SK-N-MC (cell line): ENCODE results near the gene SLC49A3.

Experiments
- EZH2 ChIP-seq: fragments of 200-600 bp; sonication (generic); IDR thresholded peaks from one replicate; pipeline ENCODE4 v1.6.1; 2017; ENCODE audit warnings: antibody characterized with exemption
- POLR2AphosphoS5 ChIP-seq: IDR thresholded peaks from 2 replicates; pipeline ENCODE4 v1.6.1; 2012; ENCODE audit warnings: mild to moderate bottlenecking, low read depth, low read length, borderline replicate concordance

GRCh38 chr4:682490-683172, 6.3 kb downstream of the SLC49A3 start:
- no peak for TF ChIP-seq EZH2
- no peak for TF ChIP-seq POLR2AphosphoS5
